Type B pancreatic cell (in vitro differentiated cells): Measurements from ENCODE around the gene ZBED5. TPM values are rescaled to one million over a fixed set of nuclear protein-coding genes. Genes with fewer than 3 reads are reported as not detected.
"Not testable (repeated sequence)": the region's sequence is repeated elsewhere in the genome, so short reads cannot be mapped to it uniquely, and the experiment has no call there.

Experiments used
- DNase-seq: peaks from one replicate; pipeline ENCODE4 v3.0.0; 2021; ENCODE audit warnings: mixed read lengths; ENCODE audit not compliant: unreplicated experiment; ENCODE audit errors: extremely low spot score
- H3K27ac Mint-ChIP-seq: 2 replicates; pipeline ENCODE4 v1.8.0; 2021; ENCODE audit warnings: mild to moderate bottlenecking, mixed read lengths
- H3K27me3 Mint-ChIP-seq: 2 replicates; pipeline ENCODE4 v1.8.0; 2021; ENCODE audit warnings: mixed read lengths
- H3K36me3 Mint-ChIP-seq: 2 replicates; pipeline ENCODE4 v1.8.0; 2021; ENCODE audit warnings: mixed read lengths
- H3K4me1 Mint-ChIP-seq: one replicate; pipeline ENCODE4 v1.8.0; 2021; ENCODE audit warnings: mixed read lengths; ENCODE audit not compliant: unreplicated experiment
- H3K4me3 Mint-ChIP-seq: 2 replicates; pipeline ENCODE4 v1.8.0; 2021; ENCODE audit warnings: mild to moderate bottlenecking, mixed read lengths
- H3K9me3 Mint-ChIP-seq: 2 replicates; pipeline ENCODE4 v1.8.0; 2021; ENCODE audit warnings: mixed read lengths
- total RNA-seq: library from RNA; stranded (reverse); gene quantifications from 2 replicates; pipeline ENCODE4 v1.2.1, GENCODE V29; 2021; ENCODE audit warnings: low replicate concordance
- TF ChIP-seq, protein P1 (sequence below): fragments of 200-600 bp; sonication (generic); conservative IDR thresholded peaks from 2 replicates; pipeline ENCODE4 v1.5.0; 2021; ENCODE audit warnings: antibody characterized with exemption, mild to moderate bottlenecking

The ZBED5 gene
- total RNA-seq, 1 donor from 2014 or later: 88.0 TPM

- no peaks in the 10 kb centered on the region for H3K4me1 Mint-ChIP-seq
- no peaks in the 10 kb centered on the region for H3K9me3 Mint-ChIP-seq
- TF ChIP-seq, protein P1, sequence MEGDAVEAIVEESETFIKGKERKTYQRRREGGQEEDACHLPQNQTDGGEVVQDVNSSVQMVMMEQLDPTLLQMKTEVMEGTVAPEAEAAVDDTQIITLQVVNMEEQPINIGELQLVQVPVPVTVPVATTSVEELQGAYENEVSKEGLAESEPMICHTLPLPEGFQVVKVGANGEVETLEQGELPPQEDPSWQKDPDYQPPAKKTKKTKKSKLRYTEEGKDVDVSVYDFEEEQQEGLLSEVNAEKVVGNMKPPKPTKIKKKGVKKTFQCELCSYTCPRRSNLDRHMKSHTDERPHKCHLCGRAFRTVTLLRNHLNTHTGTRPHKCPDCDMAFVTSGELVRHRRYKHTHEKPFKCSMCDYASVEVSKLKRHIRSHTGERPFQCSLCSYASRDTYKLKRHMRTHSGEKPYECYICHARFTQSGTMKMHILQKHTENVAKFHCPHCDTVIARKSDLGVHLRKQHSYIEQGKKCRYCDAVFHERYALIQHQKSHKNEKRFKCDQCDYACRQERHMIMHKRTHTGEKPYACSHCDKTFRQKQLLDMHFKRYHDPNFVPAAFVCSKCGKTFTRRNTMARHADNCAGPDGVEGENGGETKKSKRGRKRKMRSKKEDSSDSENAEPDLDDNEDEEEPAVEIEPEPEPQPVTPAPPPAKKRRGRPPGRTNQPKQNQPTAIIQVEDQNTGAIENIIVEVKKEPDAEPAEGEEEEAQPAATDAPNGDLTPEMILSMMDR: no peak
- no peaks in the 10 kb centered on the region for H3K27me3 Mint-ChIP-seq
- H3K4me3 Mint-ChIP-seq: no peak overlapping the region
- no peak for DNase-seq
- no peak overlapping the region for H3K27ac Mint-ChIP-seq
- H3K36me3 Mint-ChIP-seq: peaks cover 10% of the 10 kb centered on the region
These were observed 12.3 kb downstream of the ZBED5 start for GRCh38 chr11:10845589-10845988.

DNA sequence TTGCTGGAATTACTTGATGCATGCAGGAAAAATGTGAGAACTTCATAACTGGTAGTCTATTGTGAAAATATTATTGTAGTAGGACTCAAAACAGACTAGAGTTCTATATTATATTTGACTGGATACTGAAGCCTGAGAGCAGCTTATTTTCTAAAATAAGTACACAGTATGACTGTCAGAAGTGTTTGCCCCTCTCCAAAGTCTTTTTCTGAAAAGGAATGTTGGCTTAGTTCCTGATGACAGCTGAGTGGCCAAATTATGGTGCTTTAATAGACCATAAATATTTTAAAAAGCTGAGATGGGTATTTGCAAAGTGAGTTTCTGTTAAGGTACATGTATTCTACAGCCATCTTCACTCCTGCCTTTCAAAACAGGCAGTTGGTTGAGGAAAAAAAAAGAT lies 13.1 kb downstream of the ZBED5 start:
- H3K4me1 Mint-ChIP-seq: no peaks in the 10 kb centered on the region
- no peak for DNase-seq
- no peak overlapping the region for H3K27ac Mint-ChIP-seq
- H3K4me3 Mint-ChIP-seq: no peak overlapping the region
- H3K27me3 Mint-ChIP-seq: no peaks in the 10 kb centered on the region
- no peaks in the 10 kb centered on the region for H3K9me3 Mint-ChIP-seq
- H3K36me3 Mint-ChIP-seq: peaks cover 9% of the 10 kb centered on the region
- TF ChIP-seq, protein P1: no peak

- H3K27me3 Mint-ChIP-seq: no peaks in the 10 kb centered on the region
- peaks cover 4% of the 10 kb centered on the region for H3K36me3 Mint-ChIP-seq
- no peak overlapping the region for H3K27ac Mint-ChIP-seq
- TF ChIP-seq, protein P1: no peak
- no peak overlapping the region for H3K4me3 Mint-ChIP-seq
- no peaks in the 10 kb centered on the region for H3K9me3 Mint-ChIP-seq
- no peaks in the 10 kb centered on the region for H3K4me1 Mint-ChIP-seq
- no peak for DNase-seq
These were observed 13.5 kb downstream of the ZBED5 start for GRCh38 chr11:10844356-10844755.

- H3K36me3 Mint-ChIP-seq: no peaks in the 10 kb centered on the region
- no peak for DNase-seq
- H3K9me3 Mint-ChIP-seq: no peaks in the 10 kb centered on the region
- H3K27me3 Mint-ChIP-seq: no peaks in the 10 kb centered on the region
- no peak overlapping the region for H3K27ac Mint-ChIP-seq
- TF ChIP-seq, protein P1: no peak
- no peak overlapping the region for H3K4me3 Mint-ChIP-seq
- H3K4me1 Mint-ChIP-seq: no peaks in the 10 kb centered on the region
These were observed 19.0 kb downstream of the ZBED5 start for GRCh38 chr11:10838881-10839280.

DNA sequence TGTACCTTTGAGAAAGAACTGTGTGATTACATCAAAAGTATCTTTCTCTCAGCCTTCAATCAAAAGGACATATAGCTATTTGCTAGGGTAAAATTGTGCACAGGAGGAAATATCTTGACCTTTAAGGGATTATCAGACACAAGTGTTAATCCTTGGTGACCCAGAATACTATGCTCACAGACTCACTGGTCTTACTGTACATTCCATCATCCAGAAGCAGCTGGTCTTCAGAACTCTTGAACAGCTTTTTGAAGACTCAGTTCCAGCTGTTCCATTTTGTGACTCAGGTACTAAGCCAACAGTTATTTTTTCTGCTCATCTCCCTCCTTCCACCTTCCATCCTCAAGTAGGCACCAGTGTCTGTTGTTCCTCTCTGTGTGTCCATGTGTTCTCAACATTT lies 19.8 kb downstream of the ZBED5 start:
- Mint-ChIP-seq H3K27ac (no peak overlapping the region), H3K27me3 (no peaks in the 10 kb centered on the region), H3K36me3 (no peaks in the 10 kb centered on the region), H3K4me1 (no peaks in the 10 kb centered on the region), H3K9me3 (no peaks in the 10 kb centered on the region), H3K4me3 (no peak overlapping the region)
- TF ChIP-seq, protein P1: no peak
- DNase-seq: no peak

DNA sequence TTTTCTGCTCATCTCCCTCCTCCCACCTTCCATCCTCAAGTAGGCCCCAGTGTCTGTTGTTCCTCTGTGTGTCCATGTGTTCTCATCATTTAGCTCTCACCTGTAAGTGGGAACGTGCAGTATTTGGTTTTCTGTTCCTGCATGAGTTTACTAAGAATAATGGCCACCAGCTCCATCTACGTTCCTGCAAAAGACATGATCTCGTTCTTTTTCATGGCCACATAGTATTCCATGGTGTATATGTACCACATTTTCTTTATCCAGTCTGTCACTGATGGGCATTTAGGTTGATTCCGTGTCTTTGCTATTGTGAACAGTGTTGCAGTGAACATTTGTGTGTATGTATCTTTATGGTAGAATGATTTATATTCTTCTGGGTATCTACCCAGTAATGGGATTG lies 21.0 kb downstream of the ZBED5 start:
- not testable (repeated sequence) for H3K9me3 Mint-ChIP-seq, H3K4me3 Mint-ChIP-seq, H3K36me3 Mint-ChIP-seq, DNase-seq, H3K4me1 Mint-ChIP-seq, H3K27me3 Mint-ChIP-seq, H3K27ac Mint-ChIP-seq
